GM23338 (cell line): ENCODE measurements around the gene TRAPPC12. TPM values are rescaled to one million over a fixed set of nuclear protein-coding genes. Genes with fewer than 3 reads are reported as not detected.

Source experiments
- ATAC-seq: fragments of 200-7000 bp; cut with Tn5 transposase; 3 replicates; pipeline ENCODE4 v1.9.1; 2020
- DNase-seq: peaks from one replicate; pipeline ENCODE4 v3.0.0-alpha.2; 2015; ENCODE audit warnings: low spot score
- H2AFZ ChIP-seq: fragments of 200-600 bp; sonication (generic); 2 replicates; pipeline ENCODE4 v1.8.0; 2016; ENCODE audit warnings: antibody characterized with exemption, mild to moderate bottlenecking, moderate library complexity
- H3F3A ChIP-seq: fragments of 200-600 bp; sonication (generic); replicated peaks from 2 replicates; pipeline ENCODE4 v1.8.0; 2017; ENCODE audit warnings: antibody characterized with exemption, mixed run types, low read depth
- H3K27ac ChIP-seq: fragments of 200-600 bp; sonication (generic); 2 replicates; pipeline ENCODE4 v1.6.1; 2016; ENCODE audit warnings: low read depth
- H3K27me3 ChIP-seq: fragments of 200-600 bp; sonication (generic); 2 replicates; pipeline ENCODE4 v1.8.0; 2016; ENCODE audit warnings: mild to moderate bottlenecking, mixed run types, moderate library complexity; ENCODE audit not compliant: insufficient read depth
- H3K36me3 ChIP-seq: fragments of 200-600 bp; sonication (generic); 2 replicates; pipeline ENCODE4 v1.8.0; 2016; ENCODE audit warnings: mild to moderate bottlenecking; ENCODE audit not compliant: insufficient read depth
- H3K4me1 ChIP-seq: fragments of 200-600 bp; sonication (generic); 2 replicates; pipeline ENCODE4 v1.8.0; 2016; ENCODE audit warnings: mild to moderate bottlenecking, moderate library complexity; ENCODE audit not compliant: insufficient read depth
- H3K4me2 ChIP-seq: fragments of 200-600 bp; sonication (generic); 2 replicates; pipeline ENCODE4 v1.7.1; 2017; ENCODE audit warnings: mixed run types
- H3K4me3 ChIP-seq: fragments of 200-600 bp; sonication (generic); 2 replicates; pipeline ENCODE4 v1.6.1; 2016; ENCODE audit warnings: mixed run types
- H3K79me2 ChIP-seq: fragments of 200-600 bp; sonication (generic); replicated peaks from 2 replicates; pipeline ENCODE4 v1.8.0; 2017; ENCODE audit warnings: mild to moderate bottlenecking; ENCODE audit not compliant: insufficient read depth
- H3K9me2 ChIP-seq: fragments of 200-600 bp; sonication (generic); 2 replicates; pipeline ENCODE4 v1.8.0; 2017; ENCODE audit not compliant: insufficient read depth
- H4K20me1 ChIP-seq: fragments of 200-600 bp; sonication (generic); replicated peaks from 2 replicates; pipeline ENCODE4 v1.8.0; 2017; ENCODE audit warnings: mild to moderate bottlenecking; ENCODE audit not compliant: insufficient read depth
- H3K27ac Mint-ChIP-seq: 2 replicates; pipeline ENCODE4 v1.8.0; 2020; ENCODE audit warnings: inconsistent platforms, mild to moderate bottlenecking, moderate library complexity, mixed read lengths
- H3K27me3 Mint-ChIP-seq: 3 replicates; pipeline ENCODE4 v1.8.0; 2022; ENCODE audit warnings: low read depth, mild to moderate bottlenecking, moderate library complexity, mixed read lengths, inconsistent platforms; ENCODE audit not compliant: insufficient read depth, poor library complexity
- H3K36me3 Mint-ChIP-seq: 3 replicates; pipeline ENCODE4 v1.8.0; 2021; ENCODE audit warnings: low read depth, mild to moderate bottlenecking, inconsistent platforms, moderate library complexity, mixed read lengths
- H3K4me1 Mint-ChIP-seq: 3 replicates; pipeline ENCODE4 v1.8.0; 2020; ENCODE audit warnings: mild to moderate bottlenecking, inconsistent platforms, mixed read lengths
- H3K4me3 Mint-ChIP-seq: 3 replicates; pipeline ENCODE4 v1.8.0; 2021; ENCODE audit warnings: moderate library complexity, mild to moderate bottlenecking, inconsistent platforms, mixed read lengths
- H3K9me3 Mint-ChIP-seq: 3 replicates; pipeline ENCODE4 v1.8.0; 2020; ENCODE audit warnings: moderate library complexity, mild to moderate bottlenecking, inconsistent platforms, mixed read lengths
- ETS1 ChIP-seq: IDR thresholded peaks from 2 replicates; pipeline ENCODE4 v1.6.1; 2016; ENCODE audit warnings: antibody characterized with exemption
- POLR2AphosphoS5 ChIP-seq: IDR thresholded peaks from 2 replicates; pipeline ENCODE4 v1.6.1; 2016; ENCODE audit warnings: antibody characterized with exemption, low read depth
- REST ChIP-seq: IDR thresholded peaks from one replicate; pipeline ENCODE4 v1.6.1; 2018; ENCODE audit warnings: antibody characterized with exemption; ENCODE audit not compliant: unreplicated experiment
- STAT1 ChIP-seq: IDR thresholded peaks from one replicate; pipeline ENCODE4 v1.6.1; 2016; ENCODE audit warnings: antibody characterized with exemption; ENCODE audit not compliant: unreplicated experiment
- ZNF114 ChIP-seq: fragments of 250-450 bp; sonication (Bioruptor Pico); IDR thresholded peaks from 2 replicates; pipeline ENCODE4 v1.5.0; 2020; ENCODE audit warnings: mild to moderate bottlenecking, moderate library complexity
- ZNF331 ChIP-seq: fragments of 250-450 bp; sonication (Bioruptor Pico); IDR thresholded peaks from 2 replicates; pipeline ENCODE4 v1.5.0; 2020; ENCODE audit warnings: low read depth, mild to moderate bottlenecking, moderate library complexity
- polyA plus RNA-seq: library from polyadenylated mRNA; unstranded; fragments of >200 nt; fragmentation: Nextera tagmentation; extraction: Ambion mirVana; gene quantifications from 2 replicates; pipeline ENCODE4 v1.2.1, GENCODE V29; 2016
- total RNA-seq: library from RNA; depleted of rRNA; stranded (reverse); fragments of >200 nt; shearing (Covaris generic); gene quantifications from 2 replicates; pipeline ENCODE4 v1.2.3, GENCODE V29; 2014

Gene TRAPPC12
- total and polyA plus RNA-seq, 2 experiments from 2014 or later, result 48.9 to 57.7 TPM

- Histone ChIP-seq H3K79me2 (no peaks in the 10 kb centered on the region), H4K20me1 (no peaks in the 10 kb centered on the region), H2AFZ (no peak overlapping the region), H3F3A (no peaks in the 10 kb centered on the region), H3K27me3 (no peaks in the 10 kb centered on the region), H3K4me3 (no peak overlapping the region), H3K4me2 (no peak overlapping the region), H3K36me3 (no peaks in the 10 kb centered on the region), H3K4me1 (no peaks in the 10 kb centered on the region), H3K27ac (no peak overlapping the region), H3K9me2 (no peaks in the 10 kb centered on the region)
- peaks cover 28% of the 10 kb centered on the region for H3K4me1 Mint-ChIP-seq
- no peak for DNase-seq
- H3K27me3 Mint-ChIP-seq, result peaks cover 8% of the 10 kb centered on the region
- no peak for TF ChIP-seq ZNF331
- no peak for TF ChIP-seq REST
- no peak for TF ChIP-seq STAT1
- TF ChIP-seq POLR2AphosphoS5, result no peak
- no peak overlapping the region for H3K4me3 Mint-ChIP-seq
- H3K36me3 Mint-ChIP-seq, result peaks cover 34% of the 10 kb centered on the region
- H3K27ac Mint-ChIP-seq, result no peak overlapping the region
- no peaks in the 10 kb centered on the region for H3K9me3 Mint-ChIP-seq
- ATAC-seq, result no peak
These were observed 87.5 kb downstream of the TRAPPC12 start for GRCh38 chr2:3466966-3467365.

GRCh38 chr2:3467654-3468053 lies 88.2 kb downstream of the TRAPPC12 start:
- TF ChIP-seq ETS1 (no peak), ZNF114 (CRISPR knock-in tag) (no peak)
- no peaks in the 10 kb centered on the region for H4K20me1 ChIP-seq
- no peak overlapping the region for H3K27ac ChIP-seq
- H3K27me3 Mint-ChIP-seq, result peaks cover 9% of the 10 kb centered on the region
- H3K36me3 Mint-ChIP-seq, result peaks cover 34% of the 10 kb centered on the region
- H3K4me1 ChIP-seq, result no peaks in the 10 kb centered on the region
- peaks cover 30% of the 10 kb centered on the region for H3K4me1 Mint-ChIP-seq
- H3K79me2 ChIP-seq, result no peaks in the 10 kb centered on the region
- H3F3A ChIP-seq, result no peaks in the 10 kb centered on the region
- no peak overlapping the region for H3K4me2 ChIP-seq
- H2AFZ ChIP-seq, result no peak overlapping the region
- H3K4me3 Mint-ChIP-seq, result no peak overlapping the region
- H3K4me3 ChIP-seq, result no peak overlapping the region
- ATAC-seq (no peak), DNase-seq (no peak)
- 0 out of 2 replicates have a peak overlapping the region, but pooled peaks have one; percentile 51 for H3K27ac Mint-ChIP-seq
- no peaks in the 10 kb centered on the region for H3K9me3 Mint-ChIP-seq
- no peaks in the 10 kb centered on the region for H3K36me3 ChIP-seq
- no peaks in the 10 kb centered on the region for H3K9me2 ChIP-seq
- H3K27me3 ChIP-seq, result no peaks in the 10 kb centered on the region
